Liver (tissue), 9 donors: ENCODE measurements around the gene GRK5. TPM values are rescaled to one million over a fixed set of nuclear protein-coding genes. Genes with fewer than 3 reads are reported as not detected.

Source experiments
- DNase-seq: peaks from one replicate; pipeline ENCODE4 v3.0.0-alpha.2; 2017; ENCODE audit warnings: low spot score
- H3K27ac ChIP-seq, 2 donors: one replicate each; pipeline ENCODE4 v1.7.0; 2013; ENCODE audit warnings: inconsistent platforms in 2 of 2, low read length in 2 of 2, control low read depth in 1 of 2, low read depth in 1 of 2, mild to moderate bottlenecking in 1 of 2
- H3K27me3 ChIP-seq, 4 donors: one replicate each; pipeline versions ENCODE4 v1.6.1 to v1.7.0; 2013; ENCODE audit warnings: low read length in 3 of 4, inconsistent platforms in 1 of 4, mild to moderate bottlenecking in 1 of 4, moderate library complexity in 1 of 4; ENCODE audit not compliant: control insufficient read depth in 4 of 4, insufficient read depth in 4 of 4
- H3K36me3 ChIP-seq, 4 donors: one replicate each; pipeline versions ENCODE4 v1.6.1 to v1.7.0; 2013; ENCODE audit warnings: low read length in 3 of 4, mild to moderate bottlenecking in 3 of 4, low read depth in 1 of 4, moderate library complexity in 1 of 4; ENCODE audit not compliant: control insufficient read depth in 4 of 4, insufficient read depth in 3 of 4
- H3K4me1 ChIP-seq, 4 donors: one replicate each; pipeline versions ENCODE4 v1.6.1 to v1.7.0; 2013; ENCODE audit warnings: low read length in 3 of 4, mild to moderate bottlenecking in 3 of 4, moderate library complexity in 1 of 4; ENCODE audit not compliant: control insufficient read depth in 4 of 4, insufficient read depth in 4 of 4
- H3K4me3 ChIP-seq, 3 donors: one replicate each; pipeline versions ENCODE4 v1.6.1 to v1.7.0; 2013; ENCODE audit warnings: low read length in 3 of 3, control low read depth in 1 of 3, low read depth in 1 of 3, mild to moderate bottlenecking in 1 of 3
- H3K9ac ChIP-seq, 2 donors: one replicate each; pipeline ENCODE4 v1.7.0; 2013; ENCODE audit warnings: low read length in 2 of 2, mild to moderate bottlenecking in 2 of 2, moderate library complexity in 2 of 2, control low read depth in 1 of 2, low read depth in 1 of 2
- H3K9me3 ChIP-seq, 4 donors: one replicate each; pipeline versions ENCODE4 v1.6.1 to v1.7.0; 2013; ENCODE audit warnings: low read length in 3 of 4; ENCODE audit not compliant: control insufficient read depth in 4 of 4
- EGR1 ChIP-seq, 2 donors: IDR thresholded peaks; 2 replicates each; pipeline ENCODE4 v1.6.1; 2016 to 2018; ENCODE audit warnings: antibody characterized with exemption in 2 of 2, low read depth in 2 of 2
- GABPA ChIP-seq, 2 donors: IDR thresholded peaks in 1 of 2; conservative IDR thresholded peaks in 1 of 2; 2 replicates each; pipeline ENCODE4 v1.6.1; 2016; ENCODE audit warnings: antibody characterized with exemption in 2 of 2, mild to moderate bottlenecking in 1 of 2, moderate library complexity in 1 of 2
- HNF4A ChIP-seq, 2 donors: conservative IDR thresholded peaks; 2 replicates each; pipeline ENCODE4 v1.6.1; 2016; ENCODE audit warnings: antibody characterized with exemption in 2 of 2, mild to moderate bottlenecking in 2 of 2
- JUND ChIP-seq, 2 donors: IDR thresholded peaks; 2 replicates each; pipeline ENCODE4 v1.6.1; 2016; ENCODE audit warnings: antibody characterized with exemption in 2 of 2
- RAD21 ChIP-seq, 2 donors: IDR thresholded peaks; 2 replicates each; pipeline ENCODE4 v1.6.1; 2016; ENCODE audit warnings: antibody characterized with exemption in 2 of 2, mild to moderate bottlenecking in 2 of 2
- SP1 ChIP-seq: IDR thresholded peaks from 2 replicates; pipeline ENCODE4 v1.6.1; 2018; ENCODE audit warnings: antibody characterized with exemption, mild to moderate bottlenecking
- TAF1 ChIP-seq: conservative IDR thresholded peaks from 2 replicates; pipeline ENCODE4 v1.6.1; 2016; ENCODE audit warnings: antibody characterized with exemption, mild to moderate bottlenecking
- WGBS: extraction: QIAGEN DNeasy Blood & Tissue Kit; methylation state at CpG from one replicate; pipeline ENCODE4 v1.1.7; 2013; 5-methylcytosine and 5-hydroxymethylcytosine counted together
- polyA plus RNA-seq, 2 donors: library from polyadenylated mRNA; stranded (reverse) in 1 of 2; unstranded in 1 of 2; fragments of 200-250 nt in 1 of 2; fragments of >200 nt in 1 of 2; fragmentation: Nextera tagmentation in 1 of 2; extraction: Ambion mirVana in 1 of 2; gene quantifications; one replicate each; pipeline versions ENCODE4 v1.2.1 to v1.2.3, GENCODE V29; 2013 to 2015
- total RNA-seq, 2 donors: library from RNA; depleted of rRNA; stranded (reverse); fragments of >200 nt; gene quantifications; one replicate each; pipeline ENCODE4 v1.2.3, GENCODE V29; 2014
- TF ChIP-seq, protein P1 (sequence below): fragments of 150-350 bp; IDR thresholded peaks from 2 replicates; pipeline ENCODE4 v1.5.1; 2017; ENCODE audit warnings: improper control_type of control experiment, low read depth, low read length; ENCODE audit not compliant: missing input control
- TF ChIP-seq, protein P2 (sequence below): IDR thresholded peaks from 2 replicates; pipeline ENCODE4 v1.6.1; 2016; ENCODE audit warnings: antibody characterized with exemption
- TF ChIP-seq, protein P3 (sequence below): IDR thresholded peaks from 2 replicates; pipeline ENCODE4 v1.6.1; 2016; ENCODE audit warnings: antibody characterized with exemption, mild to moderate bottlenecking
- TF ChIP-seq, protein P4 (sequence below): IDR thresholded peaks from 2 replicates; pipeline ENCODE4 v1.6.1; 2016; ENCODE audit warnings: antibody characterized with exemption
- TF ChIP-seq, protein P5 (sequence below): IDR thresholded peaks from 2 replicates; pipeline ENCODE4 v1.6.1; 2016; ENCODE audit warnings: antibody characterized with exemption
- donor health status: healthy.
- donor health status: healthy.
- donor health status: healthy.
- donor health status: healthy.
- donor health status: healthy.

The GRK5 gene
- total and polyA plus RNA-seq, 4 donors: 2.1 to 6.6 (median 5.1) TPM

DNA sequence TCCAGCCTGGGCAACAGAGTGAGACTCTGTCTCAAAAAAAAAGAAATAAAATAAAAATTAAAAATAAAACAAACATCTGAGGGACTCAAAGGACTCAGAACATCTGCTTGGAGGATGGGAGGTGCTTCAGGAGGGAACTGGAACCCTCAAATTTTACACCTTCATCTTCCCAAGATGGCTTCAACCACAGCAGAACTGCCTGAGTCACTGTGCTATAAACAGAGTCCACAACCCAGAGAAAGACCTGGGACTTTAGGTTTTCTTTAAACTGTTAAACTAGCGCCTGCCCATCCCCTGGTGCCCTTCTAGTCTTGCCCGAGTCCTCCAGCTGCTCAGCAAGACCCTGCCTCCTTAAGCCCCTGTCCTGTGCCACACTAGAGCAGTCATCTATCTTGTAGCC lies 294.3 kb downstream of the GRK5 start:
- WGBS: 82% methylated on average over 2 of the region's 2 CpGs
- Histone ChIP-seq H3K9me3 (no peaks in the 10 kb centered on the region), H3K4me3 (no peak overlapping the region), H3K27ac (no peak overlapping the region), H3K9ac (no peak overlapping the region), H3K27me3 (no peaks in the 10 kb centered on the region), H3K4me1 (no peaks in the 10 kb centered on the region), H3K36me3 (no peaks in the 10 kb centered on the region)
- TF ChIP-seq RAD21 (IDR thresholded peaks at IDR 0.05) (no peak), GABPA (IDR thresholded peaks at IDR 0.05 in 1 of 2, conservative IDR thresholded peaks at IDR 0.05 in 1 of 2) (no peak), HNF4A (conservative IDR thresholded peaks at IDR 0.05) (no peak), EGR1 (IDR thresholded peaks at IDR 0.05; ENCODE audit: low read depth in 2 of 2) (no peak), SP1 (no peak), JUND (IDR thresholded peaks at IDR 0.05) (no peak)
- TF ChIP-seq, protein P1, sequence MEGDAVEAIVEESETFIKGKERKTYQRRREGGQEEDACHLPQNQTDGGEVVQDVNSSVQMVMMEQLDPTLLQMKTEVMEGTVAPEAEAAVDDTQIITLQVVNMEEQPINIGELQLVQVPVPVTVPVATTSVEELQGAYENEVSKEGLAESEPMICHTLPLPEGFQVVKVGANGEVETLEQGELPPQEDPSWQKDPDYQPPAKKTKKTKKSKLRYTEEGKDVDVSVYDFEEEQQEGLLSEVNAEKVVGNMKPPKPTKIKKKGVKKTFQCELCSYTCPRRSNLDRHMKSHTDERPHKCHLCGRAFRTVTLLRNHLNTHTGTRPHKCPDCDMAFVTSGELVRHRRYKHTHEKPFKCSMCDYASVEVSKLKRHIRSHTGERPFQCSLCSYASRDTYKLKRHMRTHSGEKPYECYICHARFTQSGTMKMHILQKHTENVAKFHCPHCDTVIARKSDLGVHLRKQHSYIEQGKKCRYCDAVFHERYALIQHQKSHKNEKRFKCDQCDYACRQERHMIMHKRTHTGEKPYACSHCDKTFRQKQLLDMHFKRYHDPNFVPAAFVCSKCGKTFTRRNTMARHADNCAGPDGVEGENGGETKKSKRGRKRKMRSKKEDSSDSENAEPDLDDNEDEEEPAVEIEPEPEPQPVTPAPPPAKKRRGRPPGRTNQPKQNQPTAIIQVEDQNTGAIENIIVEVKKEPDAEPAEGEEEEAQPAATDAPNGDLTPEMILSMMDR: no peak
- TF ChIP-seq, protein P2, sequence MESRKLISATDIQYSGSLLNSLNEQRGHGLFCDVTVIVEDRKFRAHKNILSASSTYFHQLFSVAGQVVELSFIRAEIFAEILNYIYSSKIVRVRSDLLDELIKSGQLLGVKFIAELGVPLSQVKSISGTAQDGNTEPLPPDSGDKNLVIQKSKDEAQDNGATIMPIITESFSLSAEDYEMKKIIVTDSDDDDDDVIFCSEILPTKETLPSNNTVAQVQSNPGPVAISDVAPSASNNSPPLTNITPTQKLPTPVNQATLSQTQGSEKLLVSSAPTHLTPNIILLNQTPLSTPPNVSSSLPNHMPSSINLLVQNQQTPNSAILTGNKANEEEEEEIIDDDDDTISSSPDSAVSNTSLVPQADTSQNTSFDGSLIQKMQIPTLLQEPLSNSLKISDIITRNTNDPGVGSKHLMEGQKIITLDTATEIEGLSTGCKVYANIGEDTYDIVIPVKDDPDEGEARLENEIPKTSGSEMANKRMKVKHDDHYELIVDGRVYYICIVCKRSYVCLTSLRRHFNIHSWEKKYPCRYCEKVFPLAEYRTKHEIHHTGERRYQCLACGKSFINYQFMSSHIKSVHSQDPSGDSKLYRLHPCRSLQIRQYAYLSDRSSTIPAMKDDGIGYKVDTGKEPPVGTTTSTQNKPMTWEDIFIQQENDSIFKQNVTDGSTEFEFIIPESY: no peak
- TF ChIP-seq, protein P3, sequence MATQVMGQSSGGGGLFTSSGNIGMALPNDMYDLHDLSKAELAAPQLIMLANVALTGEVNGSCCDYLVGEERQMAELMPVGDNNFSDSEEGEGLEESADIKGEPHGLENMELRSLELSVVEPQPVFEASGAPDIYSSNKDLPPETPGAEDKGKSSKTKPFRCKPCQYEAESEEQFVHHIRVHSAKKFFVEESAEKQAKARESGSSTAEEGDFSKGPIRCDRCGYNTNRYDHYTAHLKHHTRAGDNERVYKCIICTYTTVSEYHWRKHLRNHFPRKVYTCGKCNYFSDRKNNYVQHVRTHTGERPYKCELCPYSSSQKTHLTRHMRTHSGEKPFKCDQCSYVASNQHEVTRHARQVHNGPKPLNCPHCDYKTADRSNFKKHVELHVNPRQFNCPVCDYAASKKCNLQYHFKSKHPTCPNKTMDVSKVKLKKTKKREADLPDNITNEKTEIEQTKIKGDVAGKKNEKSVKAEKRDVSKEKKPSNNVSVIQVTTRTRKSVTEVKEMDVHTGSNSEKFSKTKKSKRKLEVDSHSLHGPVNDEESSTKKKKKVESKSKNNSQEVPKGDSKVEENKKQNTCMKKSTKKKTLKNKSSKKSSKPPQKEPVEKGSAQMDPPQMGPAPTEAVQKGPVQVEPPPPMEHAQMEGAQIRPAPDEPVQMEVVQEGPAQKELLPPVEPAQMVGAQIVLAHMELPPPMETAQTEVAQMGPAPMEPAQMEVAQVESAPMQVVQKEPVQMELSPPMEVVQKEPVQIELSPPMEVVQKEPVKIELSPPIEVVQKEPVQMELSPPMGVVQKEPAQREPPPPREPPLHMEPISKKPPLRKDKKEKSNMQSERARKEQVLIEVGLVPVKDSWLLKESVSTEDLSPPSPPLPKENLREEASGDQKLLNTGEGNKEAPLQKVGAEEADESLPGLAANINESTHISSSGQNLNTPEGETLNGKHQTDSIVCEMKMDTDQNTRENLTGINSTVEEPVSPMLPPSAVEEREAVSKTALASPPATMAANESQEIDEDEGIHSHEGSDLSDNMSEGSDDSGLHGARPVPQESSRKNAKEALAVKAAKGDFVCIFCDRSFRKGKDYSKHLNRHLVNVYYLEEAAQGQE: no peak
- TF ChIP-seq, protein P4, sequence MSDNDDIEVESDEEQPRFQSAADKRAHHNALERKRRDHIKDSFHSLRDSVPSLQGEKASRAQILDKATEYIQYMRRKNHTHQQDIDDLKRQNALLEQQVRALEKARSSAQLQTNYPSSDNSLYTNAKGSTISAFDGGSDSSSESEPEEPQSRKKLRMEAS: no peak
- TF ChIP-seq, protein P5, sequence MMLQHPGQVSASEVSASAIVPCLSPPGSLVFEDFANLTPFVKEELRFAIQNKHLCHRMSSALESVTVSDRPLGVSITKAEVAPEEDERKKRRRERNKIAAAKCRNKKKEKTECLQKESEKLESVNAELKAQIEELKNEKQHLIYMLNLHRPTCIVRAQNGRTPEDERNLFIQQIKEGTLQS: no peak
- no peak for DNase-seq

DNA sequence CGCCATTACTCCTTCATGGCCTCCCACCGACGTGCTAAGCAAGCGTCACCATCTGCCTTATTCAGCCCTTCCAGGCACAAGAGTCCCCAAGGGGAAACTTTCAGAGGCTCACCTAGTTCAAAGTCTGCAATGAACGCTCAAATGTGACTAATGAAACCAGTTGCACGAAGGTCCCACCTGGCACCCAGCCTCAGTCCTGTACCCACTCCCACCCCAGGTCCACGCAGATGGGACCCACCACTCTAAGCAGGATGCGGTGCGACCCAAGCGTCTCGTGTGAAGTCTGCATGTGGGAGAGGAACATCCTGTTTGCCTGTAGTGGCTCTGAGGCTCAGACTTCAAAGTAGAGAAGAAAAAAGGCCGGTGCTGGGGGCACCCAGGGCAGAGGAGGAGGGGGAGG lies 294.8 kb downstream of the GRK5 start:
- no peak overlapping the region for H3K9ac ChIP-seq
- 75% methylated on average over 12 of the region's 12 CpGs for WGBS
- no peaks in the 10 kb centered on the region for H3K27me3 ChIP-seq
- DNase-seq: no peak
- H3K9me3 ChIP-seq: no peaks in the 10 kb centered on the region
- H3K36me3 ChIP-seq: no peaks in the 10 kb centered on the region
- H3K4me1 ChIP-seq: no peaks in the 10 kb centered on the region
- no peak overlapping the region for H3K4me3 ChIP-seq
- no peak overlapping the region for H3K27ac ChIP-seq
- TF ChIP-seq HNF4A (conservative IDR thresholded peaks at IDR 0.05): no peak
- no peak for TF ChIP-seq TAF1
- TF ChIP-seq, protein P5: no peak
- TF ChIP-seq RAD21 (IDR thresholded peaks at IDR 0.05): no peak
- TF ChIP-seq EGR1 (IDR thresholded peaks at IDR 0.05; ENCODE audit: low read depth in 2 of 2): no peak
